ENCODE measurements around the gene SLC9A5.

The SLC9A5 gene

GRCh38 chr16:67281536-67282446, 33.0 kb downstream of the SLC9A5 start:
- DNase-seq (ENCODE audit: low spot score), result no peak

- DNase-seq (ENCODE audit: low spot score), result no peak
Measured at GRCh38 chr16:67282447-67282805, 33.6 kb downstream of the SLC9A5 start.

- no peak for DNase-seq (ENCODE audit: low spot score)
Measured at GRCh38 chr16:67283039-67283825, 34.5 kb downstream of the SLC9A5 start.

- no peak for DNase-seq (ENCODE audit: low spot score)
Measured at GRCh38 chr16:67283826-67284555, 35.2 kb downstream of the SLC9A5 start.

DNA sequence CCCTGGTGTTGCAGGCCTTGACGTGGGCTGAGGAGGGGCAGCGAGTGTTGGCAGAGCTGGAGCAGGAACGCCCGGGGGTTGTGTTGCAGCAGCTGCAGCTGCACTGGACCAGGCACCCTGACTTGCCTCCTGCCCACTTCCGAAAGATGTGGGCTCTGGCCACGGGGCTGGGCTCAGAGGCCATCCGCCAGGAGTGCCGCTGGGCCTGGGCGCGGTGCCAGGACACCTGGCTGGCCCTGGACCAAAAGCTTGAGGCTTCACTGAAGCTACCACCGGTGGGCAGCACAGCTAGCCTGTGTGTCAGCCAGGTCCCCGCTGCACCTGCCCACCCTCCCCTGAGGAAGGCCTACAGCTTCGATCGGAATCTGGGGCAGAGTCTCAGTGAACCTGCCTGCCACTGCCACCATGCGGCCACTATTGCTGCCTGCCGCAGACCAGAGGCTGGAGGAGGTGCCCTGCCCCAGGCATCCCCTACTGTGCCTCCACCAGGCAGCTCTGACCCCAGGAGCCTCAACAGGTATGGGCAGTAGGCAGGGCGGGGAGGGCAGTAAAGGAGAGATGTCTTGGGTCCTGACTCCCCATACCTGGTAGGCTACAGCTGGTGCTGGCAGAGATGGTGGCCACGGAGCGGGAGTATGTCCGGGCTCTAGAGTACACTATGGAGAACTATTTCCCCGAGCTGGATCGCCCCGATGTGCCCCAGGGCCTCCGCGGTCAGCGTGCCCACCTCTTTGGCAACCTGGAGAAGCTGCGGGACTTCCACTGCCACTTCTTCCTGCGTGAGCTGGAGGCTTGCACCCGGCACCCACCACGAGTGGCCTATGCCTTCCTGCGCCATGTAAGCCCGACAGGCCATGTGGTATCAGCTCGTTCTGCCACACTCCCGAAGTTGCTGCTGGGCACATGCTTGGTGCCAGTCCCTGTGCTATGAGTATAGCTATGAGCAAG, 36.2 kb downstream of the SLC9A5 start:
- DNase-seq (ENCODE audit: low spot score), result peak; percentile 10

DNA sequence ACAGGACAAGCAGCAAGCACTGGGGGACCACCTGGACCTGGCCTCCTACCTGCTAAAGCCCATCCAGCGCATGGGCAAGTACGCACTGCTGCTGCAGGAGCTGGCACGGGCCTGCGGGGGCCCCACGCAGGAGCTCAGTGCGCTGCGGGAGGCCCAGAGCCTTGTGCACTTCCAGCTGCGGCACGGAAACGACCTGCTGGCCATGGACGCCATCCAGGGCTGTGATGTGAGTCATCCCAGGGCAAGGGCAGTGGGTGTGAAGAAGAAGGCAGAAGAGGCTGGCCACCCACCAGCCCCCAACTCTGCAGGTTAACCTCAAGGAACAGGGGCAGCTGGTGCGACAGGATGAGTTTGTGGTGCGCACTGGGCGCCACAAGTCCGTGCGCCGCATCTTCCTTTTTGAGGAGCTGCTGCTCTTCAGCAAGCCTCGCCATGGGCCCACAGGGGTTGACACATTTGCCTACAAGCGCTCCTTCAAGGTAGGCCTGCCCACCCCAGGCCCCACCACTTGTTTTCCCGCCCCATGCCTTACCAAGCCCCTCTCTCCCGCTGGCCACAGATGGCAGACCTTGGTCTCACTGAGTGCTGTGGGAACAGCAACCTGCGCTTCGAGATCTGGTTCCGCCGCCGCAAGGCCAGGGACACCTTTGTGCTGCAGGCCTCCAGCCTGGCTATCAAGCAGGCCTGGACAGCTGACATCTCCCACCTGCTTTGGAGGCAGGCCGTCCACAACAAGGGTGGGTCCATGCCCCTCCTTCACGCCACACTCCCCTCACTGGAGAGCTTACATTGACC, 37.9 kb downstream of the SLC9A5 start:
- DNase-seq (ENCODE audit: low spot score), result no peak

DNA sequence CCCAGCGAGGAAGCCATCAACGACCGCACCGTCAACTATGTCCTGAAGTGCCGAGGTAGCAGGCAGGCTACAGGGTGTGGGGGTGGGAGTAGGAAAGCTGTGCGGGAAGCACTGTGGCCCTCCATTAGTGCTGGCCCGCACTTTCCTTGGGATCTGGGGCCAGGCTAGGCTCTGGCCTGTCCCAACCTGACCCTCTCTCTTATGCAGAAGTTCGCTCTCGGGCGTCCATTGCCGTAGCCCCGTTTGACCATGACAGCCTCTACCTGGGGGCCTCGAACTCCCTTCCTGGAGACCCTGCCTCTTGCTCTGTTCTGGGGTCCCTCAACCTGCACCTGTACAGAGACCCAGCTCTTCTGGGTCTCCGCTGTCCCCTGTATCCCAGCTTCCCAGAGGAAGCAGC, 39.2 kb downstream of the SLC9A5 start:
- DNase-seq (ENCODE audit: low spot score), result no peak

DNA sequence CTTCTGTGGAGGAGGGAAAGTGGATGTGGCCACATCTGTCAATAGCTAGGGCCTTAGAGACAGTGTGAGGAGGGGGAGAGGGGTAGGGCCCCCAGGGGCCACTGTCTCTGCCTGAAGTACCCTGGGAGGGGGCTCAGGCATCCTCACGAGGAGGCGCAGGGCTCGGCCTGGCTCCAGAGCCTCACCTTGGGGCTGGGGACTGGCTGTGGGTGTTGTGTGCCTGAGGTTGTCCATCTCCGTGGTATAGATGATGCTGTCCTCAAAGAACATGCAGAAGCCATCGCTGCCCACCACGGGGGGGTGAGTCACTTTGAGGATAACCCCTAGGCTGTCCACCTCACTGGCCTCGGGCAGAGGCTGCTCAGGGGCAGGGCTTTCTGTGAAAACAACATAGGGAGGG, 42.7 kb downstream of the SLC9A5 start:
- no peak for DNase-seq (ENCODE audit: low spot score)

GRCh38 chr16:67294171-67294757, 45.5 kb downstream of the SLC9A5 start:
- no peak for DNase-seq (ENCODE audit: low spot score)

- DNase-seq (ENCODE audit: low spot score), result no peak
Measured at GRCh38 chr16:67294938-67295361, 46.2 kb downstream of the SLC9A5 start.

DNA sequence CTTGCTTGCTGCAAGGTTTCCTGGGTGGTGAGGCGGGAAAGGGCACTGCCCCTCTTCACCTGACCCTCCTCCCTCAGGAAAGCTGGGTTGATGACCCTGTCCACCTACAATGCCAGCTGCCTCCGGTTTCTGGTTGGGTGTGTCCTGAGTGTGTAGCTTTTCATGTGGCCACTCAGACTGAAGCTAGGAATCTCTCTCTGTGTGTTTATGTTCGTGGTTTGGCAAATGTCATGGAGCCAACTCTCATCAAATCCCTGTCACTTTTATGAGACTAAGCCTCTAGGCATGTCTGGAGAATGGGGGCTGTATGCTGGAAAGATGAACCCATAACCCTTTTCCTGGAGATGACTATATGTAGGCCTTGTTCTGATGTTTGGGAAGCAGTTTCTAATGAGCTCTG, 47.6 kb downstream of the SLC9A5 start:
- DNase-seq (ENCODE audit: low spot score), result peak; percentile 41

- no peak for DNase-seq (ENCODE audit: low spot score)
Measured at GRCh38 chr16:67298277-67298676, 49.5 kb downstream of the SLC9A5 start.

GRCh38 chr16:67299269-67299668, 50.5 kb downstream of the SLC9A5 start:
- DNase-seq (ENCODE audit: low spot score), result no peak

- no peak for DNase-seq (ENCODE audit: low spot score)
Measured at GRCh38 chr16:67301080-67301782, 52.5 kb downstream of the SLC9A5 start.

DNA sequence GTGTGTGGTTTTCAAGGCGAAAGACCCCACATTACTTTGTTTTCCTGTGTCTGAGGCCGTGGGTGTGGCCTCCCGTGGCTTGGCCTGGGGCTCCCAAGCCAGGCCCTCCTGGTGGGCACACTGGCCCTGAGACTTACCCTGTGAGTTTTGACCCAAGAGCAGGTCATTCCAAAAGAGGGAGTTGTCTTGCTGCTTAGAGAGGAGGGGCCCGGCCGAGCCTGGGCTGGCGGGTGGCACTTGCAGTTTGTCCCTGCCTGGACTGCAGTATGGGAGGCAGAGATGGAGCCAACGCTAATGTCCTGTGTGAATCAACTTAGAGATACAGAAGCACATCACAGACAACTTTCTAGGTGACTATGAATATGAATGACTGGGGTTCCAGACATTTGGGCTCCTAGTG, 53.3 kb downstream of the SLC9A5 start:
- no peak for DNase-seq (ENCODE audit: low spot score)

- DNase-seq (ENCODE audit: low spot score), result no peak
Measured at GRCh38 chr16:67302970-67303369, 54.2 kb downstream of the SLC9A5 start.

DNA sequence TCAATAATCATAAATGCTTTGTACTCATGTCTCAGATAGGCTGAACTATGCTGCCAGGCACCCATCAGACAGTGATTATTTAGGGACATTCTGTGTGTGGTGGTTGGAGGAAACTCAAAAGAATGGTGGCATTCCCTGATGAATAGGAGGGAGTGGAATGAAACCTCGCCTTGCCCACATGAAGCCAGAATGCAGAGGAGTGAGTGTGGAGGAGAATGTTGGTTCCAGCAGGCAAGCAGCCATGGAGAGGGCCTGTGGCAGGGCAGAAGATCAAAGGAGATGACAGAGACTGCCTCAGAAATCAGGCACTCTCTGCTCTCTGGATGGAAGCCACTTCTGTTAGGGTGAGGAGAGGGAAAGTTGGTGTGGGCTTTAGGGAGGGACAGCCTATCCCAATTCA, 55.2 kb downstream of the SLC9A5 start:
- no peak for DNase-seq (ENCODE audit: low spot score)

DNA sequence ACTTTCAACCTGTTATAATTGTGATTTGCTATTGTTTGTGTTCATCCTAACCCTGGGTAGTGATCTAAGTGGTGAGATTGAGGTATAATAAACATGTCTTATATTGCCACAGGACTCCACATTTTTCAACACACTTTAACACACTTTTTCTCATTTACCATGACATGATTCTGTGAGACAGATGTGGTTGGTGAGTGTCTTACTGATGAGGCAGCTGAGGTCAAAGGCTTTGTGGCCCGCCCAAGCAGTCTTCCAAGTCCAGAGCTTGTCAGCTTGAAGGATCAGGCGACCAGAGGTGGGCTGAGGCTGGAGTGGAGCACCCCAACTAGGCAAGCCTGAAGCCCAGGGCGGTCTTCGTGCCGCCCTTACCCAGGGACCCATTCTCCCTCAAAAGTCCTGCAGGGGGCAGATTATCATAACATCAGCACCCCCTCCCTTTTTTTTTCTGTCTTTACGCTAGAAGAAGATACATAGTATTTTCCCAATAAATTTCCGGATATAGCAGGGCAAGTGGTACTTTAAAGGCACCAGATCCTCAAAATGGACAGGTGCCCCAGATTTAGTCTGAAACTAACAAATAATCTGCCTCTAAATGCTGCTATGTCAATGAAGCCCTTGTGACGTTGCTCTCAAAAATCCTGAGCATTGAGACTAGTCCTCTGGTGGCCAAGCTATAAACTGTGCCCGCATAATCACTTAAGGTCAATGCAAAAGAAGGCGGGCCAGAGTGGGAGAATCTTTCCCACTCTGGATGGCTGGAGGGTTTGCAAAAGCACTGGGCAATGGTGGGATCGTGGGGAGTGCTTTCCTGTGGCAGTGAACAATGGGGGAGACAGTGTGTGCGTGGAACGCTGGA, 56.7 kb downstream of the SLC9A5 start:
- DNase-seq (ENCODE audit: low spot score), result no peak

DNA sequence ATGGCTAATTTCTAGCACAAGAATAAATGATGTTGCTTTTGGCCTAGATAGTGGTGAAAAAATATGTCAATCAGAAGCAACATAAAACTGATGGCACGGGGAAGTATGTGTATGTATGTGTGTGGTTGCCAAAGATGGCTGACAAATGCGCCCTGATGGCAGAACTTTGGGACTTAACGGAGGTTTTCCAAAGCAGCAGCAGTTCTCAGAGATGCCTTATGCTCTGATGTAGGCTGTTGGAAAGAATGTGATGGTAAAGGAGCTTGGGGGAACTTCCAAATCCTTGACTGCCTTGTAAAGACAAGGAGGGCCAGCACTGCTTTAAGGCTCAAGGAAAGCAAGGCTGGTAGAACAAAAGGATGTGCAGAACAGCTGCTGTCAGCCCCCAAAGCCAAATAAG, 61.8 kb downstream of the SLC9A5 start:
- no peak for DNase-seq (ENCODE audit: low spot score)
